Stimulated activated CD4-positive, alpha-beta T cell treated with anti-CD3 and anti-CD28 coated beads, TNF-alpha, amount 100 ng/mL, for 1 hour (primary cell): ENCODE results near the gene TFF1.

ENCODE experiments used
- DNase-seq, 3 donors: peaks; one replicate each; pipeline ENCODE4 v3.0.0-alpha.2; 2020; ENCODE audit warnings: low read depth in 3 of 3, low spot score in 1 of 3

The TFF1 gene

DNA sequence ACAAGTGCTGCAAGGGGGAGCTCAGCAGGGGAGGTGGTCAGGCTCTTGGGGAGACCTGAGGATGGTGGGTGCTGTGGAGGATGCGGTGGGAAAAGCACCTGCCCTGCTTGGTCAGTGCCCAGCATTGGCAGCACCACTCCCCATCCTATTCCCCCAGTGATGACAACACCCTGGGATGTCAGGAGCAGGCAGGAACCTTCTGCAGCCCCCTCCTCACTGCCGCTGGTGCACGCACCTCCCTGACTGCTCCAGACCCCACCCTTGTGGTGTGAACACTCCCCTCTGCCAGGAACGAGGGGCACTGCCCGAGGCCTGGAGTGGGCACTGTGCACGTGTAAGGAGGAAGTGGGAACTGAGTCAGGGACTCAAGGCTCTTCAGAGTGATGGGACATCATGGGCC, 17.0 kb upstream of the TFF1 start:
- no peak for DNase-seq

- no peak for DNase-seq
Observed at GRCh38 chr21:42382915-42383314, 16.6 kb upstream of the TFF1 start.

GRCh38 chr21:42381347-42381984, 15.1 kb upstream of the TFF1 start:
- no peak for DNase-seq

GRCh38 chr21:42379426-42380215, 13.3 kb upstream of the TFF1 start:
- no peak for DNase-seq

DNA sequence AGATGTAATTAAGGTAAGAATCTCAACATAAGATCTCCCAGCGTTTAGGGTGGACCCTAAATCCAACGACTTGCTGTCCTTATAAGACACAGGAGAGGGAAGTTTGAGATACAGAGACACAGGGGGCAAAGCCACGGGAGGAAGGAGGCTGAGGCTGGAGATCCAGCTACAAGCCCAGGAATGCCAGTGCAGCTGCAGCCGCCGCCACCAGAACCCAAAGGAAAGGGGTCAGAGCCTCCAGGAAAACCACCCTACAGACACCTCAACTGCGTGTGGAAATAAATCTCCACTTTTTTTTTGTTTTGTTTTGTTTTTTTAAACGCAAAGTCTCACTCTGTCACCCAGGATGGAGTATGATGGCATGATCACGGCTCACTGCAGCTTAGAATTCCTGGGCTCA, 12.1 kb upstream of the TFF1 start:
- no peak for DNase-seq

DNA sequence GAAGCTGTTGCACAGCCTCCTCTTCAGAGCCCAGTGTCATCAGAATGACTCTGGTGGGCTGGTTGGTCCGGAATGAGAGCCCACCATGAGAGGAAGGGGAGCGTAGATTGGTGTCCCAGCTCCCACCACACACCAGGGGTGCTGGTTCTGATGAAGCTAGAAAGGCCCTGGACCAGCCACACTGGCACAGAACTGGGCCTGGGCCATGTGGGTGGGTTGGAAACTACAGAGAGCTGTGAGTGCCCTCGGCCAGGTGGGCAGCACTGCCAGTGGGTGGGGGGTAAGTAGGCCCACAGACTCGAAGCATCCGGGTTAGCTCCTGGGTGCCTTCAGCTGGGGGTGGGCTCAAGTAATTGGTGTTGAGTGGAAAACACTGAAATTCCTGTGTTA, 11.6 kb upstream of the TFF1 start:
- DNase-seq, result no peak

- DNase-seq, result no peak
Observed at GRCh38 chr21:42377211-42377950, 11.0 kb upstream of the TFF1 start.

DNA sequence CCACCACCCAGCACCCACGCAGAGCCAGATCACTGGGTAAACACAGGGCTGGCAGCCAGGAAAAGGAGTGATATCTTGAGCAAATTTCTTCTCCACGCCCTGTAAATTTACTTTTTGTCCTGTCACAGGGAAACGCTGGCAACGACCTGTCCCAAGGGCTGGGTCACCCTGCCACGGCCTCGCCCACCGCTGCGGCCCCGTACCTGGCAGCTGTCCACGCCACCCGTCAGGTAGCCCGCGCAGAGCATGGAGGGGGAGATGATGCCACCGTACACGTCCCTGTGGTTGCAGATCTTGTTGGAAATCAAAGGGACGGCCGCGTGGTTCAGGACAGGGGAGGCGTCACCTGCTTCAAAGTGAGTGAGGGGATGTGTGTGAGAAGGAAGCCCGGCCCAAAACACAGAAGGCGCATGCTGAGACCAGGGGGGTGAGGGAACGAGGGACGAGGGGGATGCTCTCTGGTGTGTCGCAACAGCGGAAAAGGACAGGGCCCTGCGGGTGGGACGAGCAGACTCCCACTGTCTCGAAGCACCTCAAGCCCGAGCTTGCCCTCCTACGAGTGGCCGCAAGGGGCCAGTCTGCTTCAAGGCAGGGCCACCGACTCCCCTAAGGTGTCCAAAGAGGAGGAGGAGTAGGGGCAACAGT, 10.1 kb upstream of the TFF1 start:
- no peak for DNase-seq

GRCh38 chr21:42375966-42376337, 9.6 kb upstream of the TFF1 start:
- DNase-seq, result no peak

- DNase-seq, result no peak
Observed at GRCh38 chr21:42375506-42375905, 9.2 kb upstream of the TFF1 start.

DNA sequence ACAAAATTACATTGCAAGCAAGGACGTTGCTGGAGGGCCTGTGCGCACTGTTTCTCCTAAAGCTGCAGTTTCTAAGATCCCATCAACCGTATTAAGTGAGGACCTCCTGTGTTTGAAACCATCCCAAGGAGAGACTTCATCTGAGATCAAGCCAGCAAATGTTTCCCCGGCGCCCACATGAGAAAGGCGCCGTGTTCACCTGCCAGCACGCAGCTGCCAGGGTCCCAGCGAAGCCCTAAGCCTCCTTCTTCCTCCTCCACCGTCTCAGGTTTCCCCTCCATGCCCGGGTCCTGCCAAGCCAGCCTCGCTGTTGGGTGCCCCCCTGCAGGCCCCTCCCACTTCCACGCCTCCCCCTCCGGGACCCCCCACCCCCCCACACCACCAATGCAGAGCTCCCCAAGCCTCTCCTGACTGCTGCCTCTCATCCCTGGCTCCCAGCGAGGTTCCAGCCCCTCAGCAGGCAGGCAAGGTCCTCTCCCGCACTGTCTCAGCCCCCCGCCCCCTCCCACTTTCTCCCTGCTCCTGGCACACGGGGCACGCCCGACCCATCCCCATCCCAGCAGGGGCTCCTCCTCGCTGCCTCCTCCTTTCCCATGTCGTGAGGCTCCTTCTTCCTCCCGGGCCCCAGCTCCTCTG, 8.6 kb upstream of the TFF1 start:
- DNase-seq, result no peak

DNA sequence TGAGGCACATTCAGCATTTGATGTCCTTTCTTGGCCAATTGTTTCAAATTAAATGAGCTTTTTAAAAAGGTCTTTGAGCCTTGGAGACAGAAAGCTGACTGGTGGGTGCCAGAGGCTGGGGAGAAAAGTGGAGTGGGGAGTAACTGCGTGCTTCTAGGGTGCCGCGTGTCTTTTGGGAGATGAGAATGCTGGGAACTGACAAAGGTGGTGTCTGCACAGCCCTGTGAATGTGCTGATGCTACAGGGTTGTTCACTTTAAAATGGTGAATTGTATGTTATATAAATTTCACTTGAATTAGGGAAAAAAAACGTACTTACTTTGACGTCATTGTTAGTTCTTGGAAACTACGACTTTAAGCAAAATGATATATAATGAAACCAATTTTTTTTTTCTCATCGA, 8.1 kb upstream of the TFF1 start:
- DNase-seq, result no peak

- no peak for DNase-seq
Observed at GRCh38 chr21:42373908-42374455, 7.6 kb upstream of the TFF1 start.

DNA sequence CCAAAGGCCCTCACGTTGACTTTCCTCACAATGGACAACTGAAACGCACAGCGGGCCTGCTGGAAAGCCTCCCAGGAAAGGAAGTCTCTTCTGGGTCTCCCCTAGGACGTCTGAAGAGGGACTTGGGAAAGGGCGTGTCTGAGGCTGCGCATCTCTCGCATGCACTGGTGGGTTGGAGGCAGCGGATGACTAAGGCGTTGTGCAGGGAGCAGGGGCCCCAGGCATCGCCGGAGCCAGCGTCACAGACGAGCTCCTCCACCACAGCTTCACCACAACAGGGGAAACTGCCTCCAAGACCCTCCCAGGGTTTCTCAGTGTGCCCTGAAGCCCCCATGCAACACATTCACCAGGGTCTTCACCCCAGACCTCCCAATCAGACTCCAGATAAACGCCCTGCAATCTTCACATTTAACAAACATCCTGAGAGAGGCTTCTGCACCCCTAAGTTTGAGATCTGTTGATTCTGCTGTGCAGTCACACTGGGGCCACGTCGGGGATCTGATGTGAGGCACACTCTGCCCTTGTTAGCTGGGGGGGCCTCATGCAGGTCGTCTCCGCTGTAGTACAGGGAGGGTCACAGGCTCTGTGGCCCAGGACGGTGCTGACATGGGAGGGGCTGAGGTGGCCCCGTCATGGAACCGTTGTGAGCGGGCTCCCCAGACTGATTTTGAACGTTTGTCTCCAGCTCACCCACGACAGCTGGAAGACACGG, 7.0 kb upstream of the TFF1 start:
- DNase-seq, result no peak

DNA sequence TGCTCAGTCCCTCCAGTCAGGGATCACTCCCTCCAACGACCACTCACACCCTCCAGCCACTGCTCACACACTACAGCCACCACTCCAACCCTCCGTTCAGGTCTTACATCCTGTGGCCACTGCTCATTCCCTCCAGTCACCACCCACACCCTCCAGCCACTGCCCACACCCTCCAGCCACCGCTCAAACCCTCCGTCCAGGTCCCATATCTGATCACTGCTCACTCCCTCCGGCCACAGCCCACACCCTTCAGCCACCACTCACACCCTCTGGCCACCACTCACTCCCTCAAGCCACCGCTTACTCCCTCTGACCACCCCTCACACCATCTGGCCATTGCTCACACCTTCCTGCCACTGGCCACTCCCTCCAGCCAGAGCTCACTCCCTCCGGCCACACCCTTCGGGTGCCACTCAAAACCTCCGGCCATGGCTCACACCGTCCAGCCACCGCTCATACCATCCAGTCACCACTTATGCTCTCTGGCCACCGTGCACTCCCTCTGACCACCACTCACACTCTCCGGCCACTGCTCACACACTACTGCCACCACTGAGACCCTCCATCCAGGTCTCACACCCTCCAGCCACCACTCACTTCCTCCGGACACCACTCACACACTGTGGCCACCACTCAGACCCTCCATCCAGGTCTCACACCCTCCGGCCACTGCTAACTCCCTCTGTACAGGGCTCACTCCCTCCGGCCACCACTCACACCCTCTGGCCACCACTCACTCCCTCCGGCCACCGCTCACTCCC, 4.7 kb upstream of the TFF1 start:
- DNase-seq, result no peak

DNA sequence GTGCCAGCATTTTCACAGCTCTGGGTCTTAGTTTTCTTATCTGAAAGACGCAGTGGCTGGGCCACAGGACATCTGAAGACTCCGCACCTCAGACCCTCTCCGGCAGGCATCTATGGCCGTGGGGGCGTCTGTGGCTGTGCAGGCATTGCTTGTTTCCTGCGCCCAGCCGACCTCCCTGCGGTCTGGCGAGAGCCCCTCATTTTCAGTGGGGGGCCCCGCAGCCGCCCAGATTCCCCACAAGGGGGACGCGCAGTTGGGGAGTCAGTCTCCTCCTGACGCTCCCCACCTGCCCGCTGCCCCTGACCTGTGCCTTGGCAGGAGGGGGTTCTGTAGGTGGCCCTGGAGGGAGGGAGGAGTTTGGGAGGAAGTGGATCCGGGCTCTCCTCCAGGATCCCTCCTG, 3.5 kb upstream of the TFF1 start:
- DNase-seq, result no peak

- no peak for DNase-seq
Observed at GRCh38 chr21:42367367-42368165, 1.2 kb upstream of the TFF1 start.

DNA sequence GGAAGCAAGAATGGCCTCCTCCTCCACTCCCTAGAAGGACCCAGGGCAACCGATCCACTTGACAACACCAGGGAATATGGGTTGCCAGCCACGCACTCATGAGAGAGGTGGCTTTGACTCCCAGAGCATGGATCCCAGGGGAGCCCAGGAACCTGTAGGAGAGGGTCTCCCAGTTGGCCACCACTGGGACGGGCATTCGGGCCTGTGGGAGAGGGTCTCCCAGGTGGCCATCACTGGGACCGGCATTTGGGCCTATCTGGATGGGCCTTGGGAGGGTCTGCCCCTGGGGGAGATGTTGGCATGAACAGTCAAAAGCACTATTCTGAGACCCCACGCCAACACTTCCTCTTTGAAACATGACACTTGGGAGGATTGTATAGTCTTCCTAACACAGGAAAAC, 565 bp downstream of the TFF1 start:
- DNase-seq, result no peak

DNA sequence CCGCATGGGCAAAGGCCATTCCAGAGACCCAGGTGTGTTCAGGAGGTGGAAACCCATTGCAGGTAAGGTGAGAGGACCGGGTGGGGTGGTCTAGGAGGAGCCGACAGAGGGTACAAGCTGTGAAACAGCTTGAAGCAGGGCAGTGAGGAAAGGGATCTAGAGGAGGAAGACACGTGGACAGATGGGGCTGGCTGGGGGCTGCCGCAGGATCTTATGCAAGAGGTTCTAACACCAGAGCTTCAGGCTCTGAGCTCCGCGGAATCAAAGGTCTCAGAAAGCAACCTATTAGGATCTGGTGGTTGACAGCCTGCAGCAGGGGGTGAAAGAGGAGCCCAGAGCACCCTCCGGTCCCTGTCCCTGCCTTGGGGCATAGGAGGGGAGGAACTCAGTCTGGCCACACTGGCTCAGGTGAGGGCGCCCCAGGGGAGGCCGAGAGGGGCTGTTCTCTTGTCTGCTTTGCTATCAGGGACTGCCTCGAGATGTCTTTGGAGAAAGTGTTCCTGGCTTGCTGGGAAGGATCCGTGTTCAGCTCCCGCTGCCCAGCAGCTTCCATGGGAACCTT, 1.9 kb downstream of the TFF1 start:
- DNase-seq, result no peak
